Measurements from ENCODE around the gene HOXA7. TPM values are rescaled to one million over a fixed set of nuclear protein-coding genes. Genes with fewer than 3 reads are reported as not detected.

HOXA7 gene
- total and polyA plus RNA-seq, 12 donors = 7.9 to 39.1 (median 22.7) TPM

DNA sequence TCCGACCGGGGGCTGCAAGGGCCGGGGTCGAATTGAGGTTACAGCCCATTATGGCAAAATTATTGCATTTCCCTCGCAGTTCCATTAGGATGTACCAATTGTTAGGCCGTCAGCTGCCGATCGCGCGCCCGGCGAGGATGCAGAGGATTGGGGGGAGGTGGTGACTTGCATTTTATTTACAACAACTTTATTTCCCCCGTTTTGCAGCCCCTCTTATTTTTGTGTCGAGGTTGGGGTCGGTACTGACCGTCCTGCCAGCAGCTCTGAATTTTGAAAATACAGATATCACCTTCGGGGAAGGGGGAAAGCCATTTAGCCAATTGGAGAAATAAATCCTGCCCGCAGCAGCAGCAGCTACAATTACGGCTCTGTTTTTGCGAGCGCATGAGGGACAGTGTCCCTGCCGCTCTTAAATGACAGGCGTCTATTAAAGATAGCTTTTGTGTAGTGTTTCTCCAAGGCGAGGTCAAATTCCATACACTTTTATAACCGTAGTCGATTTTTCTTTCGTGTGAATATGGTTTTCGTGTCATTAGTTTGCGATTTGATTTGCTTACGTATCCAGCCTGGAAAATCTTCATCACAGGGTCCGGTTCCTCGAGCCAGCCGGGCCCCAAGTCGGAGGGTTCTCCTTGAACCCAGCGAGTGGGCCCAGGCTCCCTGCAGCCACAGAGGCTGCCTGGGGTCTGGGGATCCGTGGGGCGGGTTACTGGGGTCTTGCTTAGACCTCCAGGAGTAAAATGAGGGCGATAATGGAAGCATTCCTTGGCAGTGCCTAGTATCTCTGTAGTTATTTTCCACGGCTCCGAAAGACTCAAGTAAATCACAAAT lies 12.3 kb downstream of the HOXA7 start:
- Histone ChIP-seq H3K9me3 (replicated peaks in 1 of 3) (no peaks in the 10 kb centered on the region), H3K27me3 (no peaks in the 10 kb centered on the region), H3K4me1 (replicated peaks in 1 of 2) (peaks cover 16 to 28% of the 10 kb centered on the region in 2 donors), H3K4me3 (no peak overlapping the region), H3K27ac (peak overlapping the region in 4 of 5 donors; percentile 57 to 99 (median 78)), H3K36me3 (replicated peaks in 1 of 2) (peaks cover 0 to 12% of the 10 kb centered on the region in 2 donors)
- DNase-seq = peak in 2 of 7 donors; percentile 19 to 56
- peak in 1 of 2 donors; percentile 2 for TF ChIP-seq POLR2A (IDR thresholded peaks at IDR 0.05)
- TF ChIP-seq CTCF (IDR thresholded peaks at IDR 0.05) = peak in 2 of 6 experiments; percentile 13 to 25
- intact Hi-C loops (cut with DNase I) = loop anchor here (5.0 kb wide), 1 partner anchor 287 kb away; no protein-coding TSS in a partner anchor
- WGBS, 4 donors = 47 to 55% (median 51%) methylated on average over 39 to 40 of the region's 40 CpGs

DNA sequence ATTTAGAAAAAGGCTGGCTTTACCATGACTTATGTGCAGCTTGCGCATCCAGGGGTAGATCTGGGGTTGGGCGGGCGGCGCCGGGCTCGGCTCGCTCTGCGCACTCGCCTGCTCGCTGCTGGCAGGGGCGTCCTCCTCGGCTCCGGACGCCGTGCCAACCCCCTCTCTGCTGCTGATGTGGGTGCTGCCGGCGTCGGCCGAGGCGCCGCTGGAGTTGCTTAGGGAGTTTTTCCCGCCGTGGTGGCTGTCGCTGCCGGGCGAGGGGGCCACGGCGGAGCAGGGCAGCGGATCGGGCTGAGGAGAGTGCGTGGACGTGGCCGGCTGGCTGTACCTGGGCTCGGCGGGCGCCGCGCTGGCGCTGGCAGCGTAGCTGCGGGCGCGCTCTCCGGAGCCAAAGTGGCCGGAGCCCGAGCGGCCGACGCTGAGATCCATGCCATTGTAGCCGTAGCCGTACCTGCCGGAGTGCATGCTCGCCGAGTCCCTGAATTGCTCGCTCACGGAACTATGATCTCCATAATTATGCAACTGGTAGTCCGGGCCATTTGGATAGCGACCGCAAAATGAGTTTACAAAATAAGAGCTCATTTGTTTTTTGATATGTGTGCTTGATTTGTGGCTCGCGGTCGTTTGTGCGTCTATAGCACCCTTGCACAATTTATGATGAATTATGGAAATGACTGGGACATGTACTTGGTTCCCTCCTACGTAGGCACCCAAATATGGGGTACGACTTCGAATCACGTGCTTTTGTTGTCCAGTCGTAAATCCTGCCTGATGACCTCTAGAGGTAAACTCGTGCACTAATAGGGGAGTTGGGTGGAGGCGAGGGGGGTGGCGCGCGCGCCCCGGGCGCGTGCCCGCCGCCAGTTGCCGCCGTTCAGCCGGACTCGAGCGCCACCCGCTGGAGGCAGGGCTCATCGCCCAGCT lies 13.2 kb downstream of the HOXA7 start, which contains the start of gene HOXA5:
TSS of gene HOXA5 (minus strand) at position 659 of the 927 bp plus-strand sequence. CDS start at position 585, 74 bp downstream.
- Histone ChIP-seq H3K4me3 (peak within 1 kb of the TSS; percentile 66 to 91 (median 76)), H3K27ac (peak within 1 kb of the TSS; percentile 94 to 99 (median 99)), H3K4me1 (replicated peaks in 1 of 2) (peaks cover 14 to 21% of the 10 kb centered on the region in 2 donors), H3K9me3 (replicated peaks in 1 of 3) (no peaks in the 10 kb centered on the region), H3K36me3 (replicated peaks in 1 of 2) (peaks cover 0 to 12% of the 10 kb centered on the region in 2 donors), H3K27me3 (no peaks in the 10 kb centered on the region)
- WGBS, 4 donors = 10 to 42% (median 22%) methylated on average over 39 to 86 of the region's 86 CpGs
- intact Hi-C loops (cut with DNase I) = loop anchor here (5.0 kb wide), 1 partner anchor 286 kb away; no protein-coding TSS in a partner anchor
- peak; percentile 90 to 96 (median 93) for DNase-seq
- TF ChIP-seq CTCF (IDR thresholded peaks at IDR 0.05) = peak; percentile 71 to 96 (median 90)
- TF ChIP-seq POLR2A (IDR thresholded peaks at IDR 0.05) = peak; percentile 72 to 95

GRCh38 chr7:27142580-27143022 lies 13.9 kb downstream of the HOXA7 start:
- TF ChIP-seq CTCF (IDR thresholded peaks at IDR 0.05) (no peak), POLR2A (IDR thresholded peaks at IDR 0.05) (no peak)
- no peaks in the 10 kb centered on the region for H3K9me3 ChIP-seq (replicated peaks in 1 of 3)
- H3K27me3 ChIP-seq = no peaks in the 10 kb centered on the region
- peaks cover 0 to 12% of the 10 kb centered on the region in 2 donors for H3K36me3 ChIP-seq (replicated peaks in 1 of 2)
- whole genome bisulfite sequencing, 4 donors = 12 to 23% (median 16%) methylated on average over 29 of the region's 29 CpGs
- peaks cover 10 to 17% of the 10 kb centered on the region in 2 donors for H3K4me1 ChIP-seq (replicated peaks in 1 of 2)
- H3K4me3 ChIP-seq = peak overlapping the region; percentile 66 to 91 (median 76)
- peak in 3 of 7 donors; percentile 24 to 72 (median 48) for DNase-seq
- H3K27ac ChIP-seq = peak overlapping the region; percentile 94 to 99 (median 99)
- intact Hi-C loops (cut with DNase I) = loop anchor here (5.0 kb wide), 1 partner anchor 285 kb away; no protein-coding TSS in a partner anchor
